Karpas-422 (cell line): Measurements from ENCODE around the gene CASK. TPM values are rescaled to one million over a fixed set of nuclear protein-coding genes. Genes with fewer than 3 reads are reported as not detected.

Source experiments
- DNase-seq: peaks from one replicate; pipeline ENCODE4 v3.0.0-alpha.2; 2015
- H2AFZ ChIP-seq: fragments of 200-600 bp; sonication (generic); 2 replicates; pipeline ENCODE4 v1.6.1; 2014; ENCODE audit warnings: antibody characterized with exemption, low read length, mixed read lengths
- H3K27ac ChIP-seq: fragments of 200-600 bp; sonication (generic); 2 replicates; pipeline ENCODE4 v1.5.1; 2014; ENCODE audit warnings: mild to moderate bottlenecking, low read length, moderate library complexity
- H3K27me3 ChIP-seq: fragments of 200-600 bp; sonication (generic); 2 replicates; pipeline ENCODE4 v1.6.1; 2014; ENCODE audit warnings: low read length, mixed read lengths
- H3K36me3 ChIP-seq: fragments of 200-600 bp; sonication (generic); 2 replicates; pipeline ENCODE4 v1.6.1; 2014; ENCODE audit warnings: low read length, mixed read lengths; ENCODE audit not compliant: insufficient read depth
- H3K4me1 ChIP-seq: fragments of 200-600 bp; sonication (generic); 2 replicates; pipeline ENCODE4 v1.6.1; 2014; ENCODE audit warnings: mild to moderate bottlenecking, low read length, mixed read lengths
- H3K4me2 ChIP-seq: fragments of 200-600 bp; sonication (generic); 2 replicates; pipeline ENCODE4 v1.6.1; 2014; ENCODE audit warnings: low read length, low read depth, mild to moderate bottlenecking; ENCODE audit not compliant: poor library complexity, severe bottlenecking
- H3K4me3 ChIP-seq: fragments of 200-600 bp; sonication (generic); 2 replicates; pipeline ENCODE4 v1.5.1; 2014; ENCODE audit warnings: mild to moderate bottlenecking, antibody characterized with exemption, low read length, mixed read lengths
- H3K79me2 ChIP-seq: fragments of 200-600 bp; sonication (generic); 2 replicates; pipeline ENCODE4 v1.6.1; 2014; ENCODE audit warnings: mild to moderate bottlenecking, low read length, mixed read lengths
- H3K9ac ChIP-seq: fragments of 200-600 bp; sonication (generic); 2 replicates; pipeline ENCODE4 v1.6.0; 2014; ENCODE audit warnings: low read length
- H3K9me2 ChIP-seq: fragments of 200-600 bp; sonication (generic), shearing (Covaris generic); replicated peaks from 2 replicates; pipeline ENCODE4 v1.6.0; 2014; ENCODE audit warnings: mild to moderate bottlenecking, low read length, moderate library complexity; ENCODE audit not compliant: insufficient read depth
- H3K9me3 ChIP-seq: fragments of 300-700, 200-600 bp; sonication (generic); 2 replicates; pipeline ENCODE4 v1.6.1; 2014; ENCODE audit warnings: low read length, mixed read lengths
- H4K20me1 ChIP-seq: fragments of 200-600 bp; sonication (generic); 2 replicates; pipeline ENCODE4 v1.6.1; 2014; ENCODE audit warnings: mild to moderate bottlenecking, antibody characterized with exemption, low read length, low read depth; ENCODE audit not compliant: insufficient read depth
- total RNA-seq: library from RNA; depleted of rRNA; stranded (reverse); fragments of >200 nt; shearing (Covaris generic); gene quantifications from 2 replicates; pipeline ENCODE4 v1.2.3, GENCODE V29; 2014; ENCODE audit warnings: low replicate concordance

Gene CASK
- total RNA-seq, 1 experiment from 2014 or later: not detected

DNA sequence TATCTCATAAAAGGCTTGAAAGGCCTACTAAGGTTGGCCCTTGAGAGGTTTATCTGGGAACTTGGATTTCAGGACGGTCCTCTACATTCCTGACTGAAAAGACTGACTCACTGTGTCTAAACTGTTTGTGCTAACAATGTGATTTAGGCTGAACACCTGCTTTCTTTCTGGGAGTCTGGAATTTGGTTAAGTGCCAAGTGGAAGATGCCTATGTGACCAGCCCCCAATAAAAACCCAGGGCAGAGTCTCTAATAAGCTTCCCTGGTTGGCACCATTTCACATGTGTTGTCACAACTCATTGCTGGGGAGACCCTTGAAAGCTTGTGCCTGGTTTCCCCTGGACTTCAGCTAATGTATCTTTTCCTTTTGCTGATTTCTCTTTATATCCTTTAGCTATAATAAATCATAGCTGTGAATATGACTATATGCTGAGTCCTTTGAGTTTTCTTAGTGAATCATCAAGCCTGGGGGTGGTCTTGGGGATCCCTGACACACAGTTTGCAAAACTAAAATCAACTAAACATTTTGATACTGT lies 144.3 kb downstream of the CASK start:
- Histone ChIP-seq H3K36me3 (no peaks in the 10 kb centered on the region), H3K79me2 (no peaks in the 10 kb centered on the region), H4K20me1 (no peaks in the 10 kb centered on the region), H2AFZ (no peak overlapping the region), H3K4me1 (no peaks in the 10 kb centered on the region), H3K4me3 (no peak overlapping the region), H3K27me3 (no peaks in the 10 kb centered on the region), H3K9me2 (no peaks in the 10 kb centered on the region), H3K9me3 (no peaks in the 10 kb centered on the region), H3K4me2 (no peak overlapping the region), H3K27ac (no peak overlapping the region), H3K9ac (no peak overlapping the region)
- DNase-seq: no peak

DNA sequence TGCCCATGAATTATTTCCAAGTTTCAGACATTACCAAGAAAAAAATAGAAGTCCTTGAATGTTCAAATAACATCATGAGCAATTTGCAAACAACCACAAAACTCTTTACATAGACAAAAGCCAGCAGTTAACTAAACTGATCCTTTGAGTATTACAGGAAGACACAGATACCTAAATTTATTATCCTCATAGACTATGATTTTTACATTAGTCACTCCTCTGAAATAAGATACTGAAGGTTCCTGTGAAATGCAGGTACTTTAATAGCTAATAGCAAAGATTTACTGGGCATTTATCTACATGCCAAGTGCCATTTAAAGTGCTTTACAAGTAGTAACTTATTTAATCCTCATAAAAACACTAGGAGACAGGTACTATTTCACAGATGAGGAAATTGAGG lies 161.7 kb downstream of the CASK start:
- no peaks in the 10 kb centered on the region for H3K9me2 ChIP-seq
- H3K9me3 ChIP-seq: no peaks in the 10 kb centered on the region
- no peak overlapping the region for H3K4me3 ChIP-seq
- no peak for DNase-seq
- H3K9ac ChIP-seq: no peak overlapping the region
- no peaks in the 10 kb centered on the region for H3K36me3 ChIP-seq
- no peak overlapping the region for H3K27ac ChIP-seq
- H3K79me2 ChIP-seq: no peaks in the 10 kb centered on the region
- H3K27me3 ChIP-seq: no peaks in the 10 kb centered on the region
- no peaks in the 10 kb centered on the region for H4K20me1 ChIP-seq
- no peak overlapping the region for H3K4me2 ChIP-seq
- H3K4me1 ChIP-seq: no peaks in the 10 kb centered on the region
- H2AFZ ChIP-seq: no peak overlapping the region

DNA sequence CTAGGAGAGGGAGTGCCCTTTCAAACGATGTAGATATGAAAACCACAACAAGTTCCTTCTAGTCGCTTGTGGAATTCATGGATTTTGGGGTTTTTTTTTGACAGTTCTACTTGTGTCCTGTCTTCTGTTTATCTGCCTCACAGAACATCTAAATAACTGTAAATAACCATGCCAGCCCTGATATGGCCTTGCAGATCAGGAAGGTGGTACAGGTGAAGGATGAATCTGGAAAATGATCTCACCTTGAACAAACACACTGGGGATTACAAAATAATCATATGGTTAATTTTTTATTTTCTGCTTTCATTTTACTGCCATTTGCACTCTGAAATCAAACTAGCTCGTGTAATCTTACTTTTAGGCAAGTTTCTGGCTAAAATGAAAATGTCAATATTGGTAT lies 162.2 kb downstream of the CASK start:
- H3K79me2 ChIP-seq: no peaks in the 10 kb centered on the region
- H3K36me3 ChIP-seq: no peaks in the 10 kb centered on the region
- H3K9me3 ChIP-seq: no peaks in the 10 kb centered on the region
- H4K20me1 ChIP-seq: no peaks in the 10 kb centered on the region
- no peaks in the 10 kb centered on the region for H3K4me1 ChIP-seq
- no peak for DNase-seq
- no peak overlapping the region for H3K9ac ChIP-seq
- no peak overlapping the region for H3K4me2 ChIP-seq
- H3K27me3 ChIP-seq: no peaks in the 10 kb centered on the region
- no peak overlapping the region for H2AFZ ChIP-seq
- no peak overlapping the region for H3K4me3 ChIP-seq
- H3K9me2 ChIP-seq: no peaks in the 10 kb centered on the region
- H3K27ac ChIP-seq: no peak overlapping the region

GRCh38 chrX:41759817-41760216 lies 163.5 kb downstream of the CASK start:
- Histone ChIP-seq H3K9me3 (no peaks in the 10 kb centered on the region), H3K9ac (no peak overlapping the region), H3K4me2 (no peak overlapping the region), H3K36me3 (no peaks in the 10 kb centered on the region), H3K27ac (no peak overlapping the region), H3K9me2 (no peaks in the 10 kb centered on the region), H4K20me1 (no peaks in the 10 kb centered on the region), H3K4me1 (no peaks in the 10 kb centered on the region), H3K4me3 (no peak overlapping the region), H3K79me2 (no peaks in the 10 kb centered on the region), H3K27me3 (no peaks in the 10 kb centered on the region), H2AFZ (no peak overlapping the region)
- DNase-seq: peak; percentile 81

GRCh38 chrX:41758401-41758800 lies 165.0 kb downstream of the CASK start:
- Histone ChIP-seq H4K20me1 (no peaks in the 10 kb centered on the region), H3K9me2 (no peaks in the 10 kb centered on the region), H2AFZ (no peak overlapping the region)

DNA sequence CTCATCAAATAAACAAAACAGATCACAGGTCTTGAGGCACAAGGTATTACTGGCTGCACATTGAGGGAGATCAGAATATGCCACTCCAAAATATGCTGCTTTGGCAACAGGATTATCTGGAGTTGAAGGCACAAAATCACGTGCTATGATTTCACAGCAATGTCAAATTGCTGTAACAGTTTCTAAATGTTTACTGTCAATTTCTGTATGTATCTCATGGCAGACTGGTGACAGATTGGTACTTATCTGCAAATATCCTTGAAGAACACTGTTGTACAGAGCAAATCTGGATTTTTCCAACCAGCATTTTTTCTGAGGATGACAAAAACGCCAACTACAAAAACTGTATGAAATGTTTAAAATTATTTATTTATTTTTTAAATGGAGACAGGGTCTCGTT lies 172.6 kb downstream of the CASK start:
- no peaks in the 10 kb centered on the region for H3K36me3 ChIP-seq
- H3K4me3 ChIP-seq: no peak overlapping the region
- H4K20me1 ChIP-seq: no peaks in the 10 kb centered on the region
- H2AFZ ChIP-seq: no peak overlapping the region
- H3K79me2 ChIP-seq: no peaks in the 10 kb centered on the region
- no peaks in the 10 kb centered on the region for H3K27me3 ChIP-seq
- no peak overlapping the region for H3K4me2 ChIP-seq
- no peaks in the 10 kb centered on the region for H3K9me2 ChIP-seq
- H3K9ac ChIP-seq: no peak overlapping the region
- DNase-seq: no peak
- H3K4me1 ChIP-seq: no peaks in the 10 kb centered on the region
- H3K27ac ChIP-seq: no peak overlapping the region
- no peaks in the 10 kb centered on the region for H3K9me3 ChIP-seq

More at GRCh38 chrX:41758401-41758800, 165.0 kb downstream of the CASK start:
- no peaks in the 10 kb centered on the region for H3K4me1 ChIP-seq
- H3K4me2 ChIP-seq: no peak overlapping the region
- H3K36me3 ChIP-seq: no peaks in the 10 kb centered on the region
- no peaks in the 10 kb centered on the region for H3K79me2 ChIP-seq
- no peak for DNase-seq
- H3K27me3 ChIP-seq: no peaks in the 10 kb centered on the region
- H3K27ac ChIP-seq: no peak overlapping the region
- no peak overlapping the region for H3K4me3 ChIP-seq
- H3K9ac ChIP-seq: no peak overlapping the region
- no peaks in the 10 kb centered on the region for H3K9me3 ChIP-seq

- no peak overlapping the region for H2AFZ ChIP-seq
- H3K36me3 ChIP-seq: no peaks in the 10 kb centered on the region
- DNase-seq: no peak
- H3K79me2 ChIP-seq: no peaks in the 10 kb centered on the region
- no peak overlapping the region for H3K9ac ChIP-seq
- H3K4me1 ChIP-seq: peaks cover 5% of the 10 kb centered on the region
- no peak overlapping the region for H3K4me3 ChIP-seq
- H3K9me2 ChIP-seq: no peaks in the 10 kb centered on the region
- H4K20me1 ChIP-seq: no peaks in the 10 kb centered on the region
- no peak overlapping the region for H3K4me2 ChIP-seq
- H3K27me3 ChIP-seq: no peaks in the 10 kb centered on the region
- no peak overlapping the region for H3K27ac ChIP-seq
- H3K9me3 ChIP-seq: no peaks in the 10 kb centered on the region
Observed at GRCh38 chrX:41739871-41740270, 183.5 kb downstream of the CASK start.

DNA sequence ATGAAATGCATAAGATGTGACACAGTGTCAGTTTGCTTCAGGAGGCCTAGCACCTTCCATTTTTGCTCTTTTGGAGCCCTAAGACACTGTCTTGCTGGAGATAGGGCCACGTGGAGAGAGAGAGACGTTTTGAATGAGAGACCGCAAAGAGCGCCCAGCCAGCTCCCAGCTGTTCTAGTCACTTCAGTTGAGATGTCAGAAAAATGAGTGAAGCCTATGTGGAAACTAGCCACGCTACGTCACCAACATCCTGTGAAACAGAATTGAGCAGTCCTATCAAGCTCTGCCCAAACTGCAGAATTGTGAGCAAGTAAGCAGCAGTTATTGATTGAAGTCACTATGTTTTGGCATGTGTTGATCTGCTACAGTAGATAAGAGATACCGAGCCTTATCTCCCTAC lies 186.3 kb downstream of the CASK start:
- Histone ChIP-seq H3K79me2 (no peaks in the 10 kb centered on the region), H3K4me1 (peaks cover 17% of the 10 kb centered on the region), H4K20me1 (no peaks in the 10 kb centered on the region), H3K4me3 (no peak overlapping the region), H2AFZ (no peak overlapping the region), H3K9me2 (no peaks in the 10 kb centered on the region), H3K27ac (no peak overlapping the region), H3K4me2 (no peak overlapping the region), H3K9ac (no peak overlapping the region), H3K36me3 (no peaks in the 10 kb centered on the region), H3K27me3 (no peaks in the 10 kb centered on the region), H3K9me3 (no peaks in the 10 kb centered on the region)
- DNase-seq: no peak

GRCh38 chrX:41734530-41734929 lies 188.8 kb downstream of the CASK start:
- Histone ChIP-seq H3K27ac (peak overlapping the region; percentile 62), H3K36me3 (no peaks in the 10 kb centered on the region), H3K4me2 (peak overlapping the region; percentile 58), H4K20me1 (no peaks in the 10 kb centered on the region), H3K9me3 (no peaks in the 10 kb centered on the region), H3K79me2 (no peaks in the 10 kb centered on the region), H3K27me3 (no peaks in the 10 kb centered on the region), H2AFZ (no peak overlapping the region), H3K4me1 (peaks cover 17% of the 10 kb centered on the region), H3K9ac (no peak overlapping the region), H3K9me2 (no peaks in the 10 kb centered on the region), H3K4me3 (peak overlapping the region; percentile 35; the same call in 1 of the 2 replicates)
- peak; percentile 65 for DNase-seq
